T-cell (primary cell): ENCODE results near the gene CD200R1. TPM values are rescaled to one million over a fixed set of nuclear protein-coding genes. Genes with fewer than 3 reads are reported as not detected.

Experiments used
- ATAC-seq, 4 experiments: fragments of 200-7000 bp in 3 of 4; fragments of 150-1000 bp in 1 of 4; cut with Tn5 transposase; replicated peaks in 1 of 4; 1 replicate in 3 of 4; 2 replicates in 1 of 4; pipeline ENCODE4 v1.10.0; 2021; ENCODE audit warnings: moderate library complexity in 3 of 4, mild to moderate bottlenecking in 2 of 4, moderate number of reproducible peaks in 1 of 4
- CTCF ChIA-PET, 2 donors: fragments of 300-600 bp; sonication (Branson Sonifier 250); formaldehyde crosslinking; loops; one replicate each; lab custom pipeline; 2022; ENCODE audit warnings: antibody characterized with exemption in 2 of 2; lab: Charles Lee
- POLR2A ChIA-PET, 2 donors: fragments of 300-600 bp; sonication (Branson Sonifier 250); formaldehyde crosslinking; loops; one replicate each; lab custom pipeline; 2022; ENCODE audit warnings: antibody characterized with exemption in 2 of 2; lab: Charles Lee
- DNase-seq, 35 experiments: peaks; one replicate each; pipeline versions ENCODE4 v3.0.0 to v3.0.0-alpha.2; 2013 to 2023
- H3K27ac ChIP-seq: one replicate; pipeline ENCODE4 v1.5.1; 2013; ENCODE audit warnings: low read length
- H3K27me3 ChIP-seq, 2 experiments: replicated peaks in 1 of 2; 1 replicate in 1 of 2; 2 replicates in 1 of 2; pipeline versions ENCODE4 v1.6.1 to v1.7.0; 2013; ENCODE audit warnings: low read length in 1 of 2, mixed read lengths in 1 of 2; ENCODE audit not compliant: control insufficient read depth in 2 of 2, insufficient read depth in 2 of 2; ENCODE audit errors: extremely low read depth in 1 of 2
- H3K36me3 ChIP-seq, 2 donors: 1 replicate in 1 of 2; 2 replicates in 1 of 2; pipeline versions ENCODE4 v1.6.1 to v1.7.0; 2013; ENCODE audit warnings: low read length in 1 of 2; ENCODE audit not compliant: control insufficient read depth in 2 of 2, insufficient read depth in 1 of 2; ENCODE audit errors: extremely low read depth in 1 of 2
- H3K4me1 ChIP-seq, 2 experiments: 1 replicate in 1 of 2; 2 replicates in 1 of 2; pipeline versions ENCODE4 v1.6.1 to v1.7.0; 2013; ENCODE audit warnings: low read length in 2 of 2, mixed read lengths in 1 of 2; ENCODE audit not compliant: insufficient read depth in 2 of 2, control insufficient read depth in 1 of 2; ENCODE audit errors: extremely low read depth in 1 of 2
- H3K4me3 ChIP-seq, 2 donors: 1 replicate in 1 of 2; 2 replicates in 1 of 2; pipeline versions ENCODE4 v1.5.1 to v1.7.0; 2013; ENCODE audit warnings: mild to moderate bottlenecking in 2 of 2, low read length in 1 of 2, moderate library complexity in 1 of 2; ENCODE audit not compliant: control insufficient read depth in 1 of 2; ENCODE audit errors: extremely low read depth in 1 of 2
- H3K9me3 ChIP-seq: 2 replicates; pipeline ENCODE4 v1.7.0; 2013
- H3K27ac Mint-ChIP-seq, 2 donors: one replicate each; pipeline ENCODE4 v1.8.0; 2020 to 2021; ENCODE audit warnings: mild to moderate bottlenecking in 2 of 2, mixed read lengths in 2 of 2
- H3K27me3 Mint-ChIP-seq, 2 donors: one replicate each; pipeline ENCODE4 v1.8.0; 2021 to 2022; ENCODE audit warnings: mixed read lengths in 2 of 2
- H3K36me3 Mint-ChIP-seq: one replicate; pipeline ENCODE4 v1.8.0; 2021; ENCODE audit warnings: mixed read lengths
- H3K4me1 Mint-ChIP-seq, 3 donors: one replicate each; pipeline ENCODE4 v1.8.0; 2020 to 2022; ENCODE audit warnings: mixed read lengths in 3 of 3, mild to moderate bottlenecking in 1 of 3
- H3K4me3 Mint-ChIP-seq, 3 donors: one replicate each; pipeline ENCODE4 v1.8.0; 2020 to 2022; ENCODE audit warnings: mild to moderate bottlenecking in 3 of 3, mixed read lengths in 3 of 3, moderate library complexity in 3 of 3
- H3K9me3 Mint-ChIP-seq, 3 donors: one replicate each; pipeline ENCODE4 v1.8.0; 2020 to 2022; ENCODE audit warnings: mixed read lengths in 3 of 3
- WGBS: methylation state at CpG from one replicate; pipeline ENCODE4 v1.1.5; 2013; ENCODE audit warnings: missing lambda C conversion rate; ENCODE audit not compliant: insufficient coverage; 5-methylcytosine and 5-hydroxymethylcytosine counted together
- total RNA-seq, 35 experiments: library from RNA in 6 of 35; stranded (reverse) in 6 of 35; fragments of 120-200 nt in 1 of 35; gene quantifications; one replicate each; pipeline versions ENCODE4 v1.2.1 to v1.2.4 and lab custom pipeline; 2013 to 2026

The CD200R1 gene
- total RNA-seq, 5 donors from 2014 or later (not counting 1 experiment from before 2014, with no cell fraction given), result 10.1 to 20.4 (median 11.9) TPM

- Histone ChIP-seq H3K36me3 (no peaks in the 10 kb centered on the region), H3K9me3 (no peaks in the 10 kb centered on the region), H3K27ac (no peak overlapping the region), H3K4me1 (no peaks in the 10 kb centered on the region), H3K27me3 (no peaks in the 10 kb centered on the region), H3K4me3 (no peak overlapping the region)
- Mint-ChIP-seq H3K4me3 (no peak overlapping the region), H3K27me3 (no peaks in the 10 kb centered on the region), H3K36me3 (peaks cover 7% of the 10 kb centered on the region), H3K9me3 (peaks cover 8 to 18% (median 9%) of the 10 kb centered on the region in 3 donors), H3K27ac (no peak overlapping the region), H3K4me1 (peaks cover 0 to 7% (median 0%) of the 10 kb centered on the region in 3 donors)
- DNase-seq (no peak), ATAC-seq (no peak)
- ChIA-PET CTCF (no interaction called here), POLR2A (no interaction called here)
- 100% methylated on average over 1 of the region's 3 CpGs for WGBS
Observed at GRCh38 chr3:112900113-112900512, 74.8 kb downstream of the CD200R1 start.

GRCh38 chr3:112897791-112898190 is 77.1 kb downstream of the CD200R1 start:
- Histone ChIP-seq H3K27me3 (no peaks in the 10 kb centered on the region), H3K4me1 (no peaks in the 10 kb centered on the region), H3K27ac (no peak overlapping the region), H3K4me3 (no peak overlapping the region), H3K36me3 (no peaks in the 10 kb centered on the region), H3K9me3 (no peaks in the 10 kb centered on the region)
- Mint-ChIP-seq H3K4me1 (peaks cover 0 to 4% (median 0%) of the 10 kb centered on the region in 3 donors), H3K9me3 (no peaks in the 10 kb centered on the region), H3K27me3 (no peaks in the 10 kb centered on the region), H3K36me3 (no peaks in the 10 kb centered on the region), H3K4me3 (no peak overlapping the region), H3K27ac (no peak overlapping the region)
- ChIA-PET POLR2A (no interaction called here), CTCF (no interaction called here)
- ATAC-seq (no peak), DNase-seq (no peak)
- WGBS, result no CpG with 5 or more reads among the region's 1 CpG

GRCh38 chr3:112894258-112894657 is 80.6 kb downstream of the CD200R1 start:
- no peaks in the 10 kb centered on the region for H3K9me3 ChIP-seq
- Mint-ChIP-seq H3K9me3 (no peaks in the 10 kb centered on the region), H3K4me1 (no peaks in the 10 kb centered on the region), H3K27ac (no peak overlapping the region), H3K27me3 (peaks cover 0 to 6% of the 10 kb centered on the region in 2 donors), H3K36me3 (no peaks in the 10 kb centered on the region), H3K4me3 (no peak overlapping the region)
- no peak overlapping the region for H3K27ac ChIP-seq
- H3K36me3 ChIP-seq, result no peaks in the 10 kb centered on the region
- POLR2A ChIA-PET, result no interaction called here
- CTCF ChIA-PET, result no interaction called here
- H3K4me3 ChIP-seq, result no peak overlapping the region
- ATAC-seq (no peak), DNase-seq (no peak)
- no peaks in the 10 kb centered on the region for H3K4me1 ChIP-seq
- peaks cover 0 to 4% of the 10 kb centered on the region in 2 experiments for H3K27me3 ChIP-seq
- WGBS, result 90% methylated on average over 5 of the region's 5 CpGs

GRCh38 chr3:112889357-112889756 is 85.5 kb downstream of the CD200R1 start:
- no peak for DNase-seq
- CTCF ChIA-PET, result no interaction called here
- no peak for ATAC-seq
- WGBS, result 75% methylated on average over 1 of the region's 3 CpGs
- H3K4me3 ChIP-seq, result no peak overlapping the region
- H3K4me1 Mint-ChIP-seq, result no peaks in the 10 kb centered on the region
- no peaks in the 10 kb centered on the region for H3K9me3 Mint-ChIP-seq
- peaks cover 0 to 8% of the 10 kb centered on the region in 2 experiments for H3K27me3 ChIP-seq
- peaks cover 0 to 6% of the 10 kb centered on the region in 2 donors for H3K27me3 Mint-ChIP-seq
- no peak overlapping the region for H3K27ac Mint-ChIP-seq
- H3K4me1 ChIP-seq, result no peaks in the 10 kb centered on the region
- no peak overlapping the region for H3K27ac ChIP-seq
- no peaks in the 10 kb centered on the region for H3K36me3 ChIP-seq
- no peaks in the 10 kb centered on the region for H3K9me3 ChIP-seq
- no peak overlapping the region for H3K4me3 Mint-ChIP-seq
- H3K36me3 Mint-ChIP-seq, result no peaks in the 10 kb centered on the region
- POLR2A ChIA-PET, result no interaction called here

- H3K36me3 ChIP-seq, result no peaks in the 10 kb centered on the region
- no peak for DNase-seq
- H3K27ac ChIP-seq, result no peak overlapping the region
- Mint-ChIP-seq H3K36me3 (no peaks in the 10 kb centered on the region), H3K9me3 (no peaks in the 10 kb centered on the region), H3K4me1 (no peaks in the 10 kb centered on the region), H3K27ac (no peak overlapping the region), H3K27me3 (peaks cover 0 to 6% of the 10 kb centered on the region in 2 donors), H3K4me3 (no peak overlapping the region)
- WGBS, result no CpG with 5 or more reads among the region's 2 CpGs
- no peaks in the 10 kb centered on the region for H3K9me3 ChIP-seq
- H3K4me3 ChIP-seq, result no peak overlapping the region
- POLR2A ChIA-PET, result no interaction called here
- CTCF ChIA-PET, result no interaction called here
- no peak for ATAC-seq
- no peaks in the 10 kb centered on the region for H3K4me1 ChIP-seq
- peaks cover 0 to 8% of the 10 kb centered on the region in 2 experiments for H3K27me3 ChIP-seq
Observed at GRCh38 chr3:112888381-112889085, 86.4 kb downstream of the CD200R1 start.

- no peak overlapping the region for H3K4me3 ChIP-seq
- DNase-seq (no peak), ATAC-seq (no peak)
- Mint-ChIP-seq H3K27ac (no peak overlapping the region), H3K9me3 (peaks cover 0 to 3% (median 0%) of the 10 kb centered on the region in 3 donors), H3K27me3 (peaks cover 0 to 1% of the 10 kb centered on the region in 2 donors), H3K4me3 (no peak overlapping the region), H3K4me1 (no peaks in the 10 kb centered on the region), H3K36me3 (no peaks in the 10 kb centered on the region)
- H3K27me3 ChIP-seq, result peaks cover 0 to 8% of the 10 kb centered on the region in 2 experiments
- WGBS, result 68% methylated on average over 3 of the region's 4 CpGs
- H3K27ac ChIP-seq, result no peak overlapping the region
- H3K4me1 ChIP-seq, result no peaks in the 10 kb centered on the region
- CTCF ChIA-PET, result interaction anchor here in 1 of 2 donors (0.6 kb wide), 1 partner anchor 481 kb away, joined by 3 read pairs; no protein-coding TSS in a partner anchor
- POLR2A ChIA-PET, result no interaction called here
- H3K9me3 ChIP-seq, result no peaks in the 10 kb centered on the region
- H3K36me3 ChIP-seq, result no peaks in the 10 kb centered on the region
Observed at GRCh38 chr3:112884678-112885290, 90.1 kb downstream of the CD200R1 start.
